ENCODE data around the gene OTOG. TPM values are rescaled to one million over a fixed set of nuclear protein-coding genes. Genes with fewer than 3 reads are reported as not detected.

The OTOG gene
- total and polyA plus RNA-seq, 2 of the 8 experiments (the other 6 are each of a cell fraction or from before 2014, with no cell fraction given), result 0.41 to 1.5 TPM

DNA sequence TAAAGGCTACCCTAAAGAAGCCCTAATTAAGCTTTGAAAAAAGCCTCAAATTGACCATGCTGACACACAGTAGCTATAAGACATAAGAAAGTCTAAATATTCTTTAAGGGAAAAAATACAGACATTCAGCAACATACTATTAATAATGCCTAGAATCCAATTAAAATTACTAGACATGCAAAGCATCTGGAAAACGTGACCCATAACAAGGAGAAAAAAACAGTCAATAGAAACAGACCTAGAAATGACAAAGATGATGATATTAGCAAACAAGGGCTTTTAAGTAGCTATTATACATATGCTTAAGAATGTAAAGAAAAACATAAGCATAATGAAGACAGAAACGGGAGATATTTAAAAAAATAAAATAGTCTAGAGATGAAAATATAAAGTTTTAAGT is 108.6 kb downstream of the OTOG start (continued):
- no peak for TF ChIP-seq RXRA (IDR thresholded peaks at IDR 0.05; ENCODE audit: insufficient read depth, low read depth, low read length)
- no peak for TF ChIP-seq KDM1A (IDR thresholded peaks at IDR 0.05; ENCODE audit: borderline replicate concordance, low read length)
- no peak for TF ChIP-seq NANOG (IDR thresholded peaks at IDR 0.05; ENCODE audit: insufficient read depth, low read depth, low read length, poor library complexity, severe bottlenecking)
- TF ChIP-seq SIN3A (conservative IDR thresholded peaks at IDR 0.05 in 1 of 2, IDR thresholded peaks at IDR 0.05 in 1 of 2; ENCODE audit: low read depth in 1 of 2, low read length in 2 of 2), result no peak
- TF ChIP-seq, protein P1, sequence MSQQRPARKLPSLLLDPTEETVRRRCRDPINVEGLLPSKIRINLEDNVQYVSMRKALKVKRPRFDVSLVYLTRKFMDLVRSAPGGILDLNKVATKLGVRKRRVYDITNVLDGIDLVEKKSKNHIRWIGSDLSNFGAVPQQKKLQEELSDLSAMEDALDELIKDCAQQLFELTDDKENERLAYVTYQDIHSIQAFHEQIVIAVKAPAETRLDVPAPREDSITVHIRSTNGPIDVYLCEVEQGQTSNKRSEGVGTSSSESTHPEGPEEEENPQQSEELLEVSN (IDR thresholded peaks at IDR 0.05), result no peak
- no peak for TF ChIP-seq RAD21 (IDR thresholded peaks at IDR 0.05 in 1 of 2, conservative IDR thresholded peaks at IDR 0.05 in 1 of 2; ENCODE audit: low read depth in 2 of 2, low read length in 2 of 2)
